ACC112 (cell line): ENCODE data around the gene ZDHHC11B.
"Not testable (repeated sequence)": the region's sequence is repeated elsewhere in the genome, so short reads cannot be mapped to it uniquely, and the experiment has no call there.

Experiments used
- H2AFZ ChIP-seq: fragments of 200-600 bp; sonication (generic); one replicate; pipeline ENCODE4 v1.6.0; 2017; ENCODE audit warnings: antibody characterized with exemption, low read length; ENCODE audit not compliant: unreplicated experiment
- H3K27ac ChIP-seq: fragments of 200-600 bp; sonication (generic); 2 replicates; pipeline ENCODE4 v1.5.1; 2014; ENCODE audit warnings: low read depth, mild to moderate bottlenecking, antibody characterized with exemption, low read length, moderate library complexity
- H3K27me3 ChIP-seq: fragments of 200-600 bp; sonication (generic); 2 replicates; pipeline ENCODE4 v1.6.1; 2014; ENCODE audit warnings: mild to moderate bottlenecking, antibody characterized with exemption, low read length, moderate library complexity, mixed read lengths; ENCODE audit not compliant: insufficient read depth
- H3K36me3 ChIP-seq: fragments of 200-600 bp; sonication (generic); 2 replicates; pipeline ENCODE4 v1.6.1; 2016; ENCODE audit warnings: mild to moderate bottlenecking, antibody characterized with exemption, low read length, moderate library complexity, mixed read lengths; ENCODE audit not compliant: insufficient read depth
- H3K4me1 ChIP-seq: fragments of 200-600 bp; sonication (generic); one replicate; pipeline ENCODE4 v1.6.1; 2016; ENCODE audit warnings: low read length, mixed read lengths; ENCODE audit not compliant: insufficient read depth, unreplicated experiment, control insufficient read depth
- H3K4me3 ChIP-seq: fragments of 200-600 bp; sonication (generic); 2 replicates; pipeline ENCODE4 v1.5.1; 2014; ENCODE audit warnings: mild to moderate bottlenecking, low read depth, low read length
- H3K79me2 ChIP-seq: fragments of 200-600 bp; sonication (generic); one replicate; pipeline ENCODE4 v1.6.0; 2016; ENCODE audit warnings: low read length; ENCODE audit not compliant: control insufficient read depth, unreplicated experiment, insufficient read depth

The ZDHHC11B gene

DNA sequence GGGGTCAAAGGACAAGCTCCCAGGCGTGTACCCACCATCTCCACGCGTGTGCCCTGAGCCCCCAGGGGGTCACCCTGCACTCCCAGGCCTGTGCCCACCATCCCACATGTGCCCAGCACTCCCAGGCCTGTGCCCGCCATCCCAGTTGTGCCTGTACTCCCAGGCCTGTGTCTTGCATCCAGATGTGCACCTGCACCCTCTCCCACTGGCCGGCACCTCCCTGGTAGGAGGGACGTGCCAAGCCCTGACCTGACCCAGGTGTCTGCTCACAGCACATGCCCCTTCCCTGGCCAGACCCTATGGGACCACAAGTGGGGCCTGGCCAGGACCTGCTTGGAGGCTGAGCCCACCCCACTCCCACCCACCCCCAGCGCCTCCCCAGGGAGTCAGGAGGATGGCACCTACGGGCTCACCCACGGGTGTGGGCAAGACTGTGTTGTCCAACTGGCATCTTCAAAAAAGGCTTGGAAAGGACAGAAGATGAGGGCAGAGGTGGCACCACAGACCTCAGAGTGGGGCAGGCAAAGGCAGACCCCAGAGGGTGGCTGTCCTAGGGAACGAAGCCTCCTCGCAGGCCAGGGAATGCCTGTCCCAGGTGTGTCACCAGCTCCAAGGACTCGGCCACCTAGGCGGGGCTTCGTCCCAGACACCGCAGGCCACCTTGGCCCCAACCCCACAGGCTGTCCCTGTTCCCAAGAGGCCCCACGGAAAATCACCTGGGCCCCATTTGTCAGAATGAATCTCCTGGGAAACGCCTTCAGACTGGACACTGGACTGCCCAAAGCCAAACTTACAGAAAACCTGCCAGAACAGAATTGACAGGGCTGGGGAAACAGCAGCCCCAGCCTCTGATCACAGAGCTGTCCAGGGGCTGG is 103.0 kb downstream of the ZDHHC11B start:
- H3K36me3 ChIP-seq, H3K27me3 ChIP-seq, H2AFZ ChIP-seq, H3K79me2 ChIP-seq, H3K4me1 ChIP-seq, H3K4me3 ChIP-seq, H3K27ac ChIP-seq: not testable (repeated sequence)

DNA sequence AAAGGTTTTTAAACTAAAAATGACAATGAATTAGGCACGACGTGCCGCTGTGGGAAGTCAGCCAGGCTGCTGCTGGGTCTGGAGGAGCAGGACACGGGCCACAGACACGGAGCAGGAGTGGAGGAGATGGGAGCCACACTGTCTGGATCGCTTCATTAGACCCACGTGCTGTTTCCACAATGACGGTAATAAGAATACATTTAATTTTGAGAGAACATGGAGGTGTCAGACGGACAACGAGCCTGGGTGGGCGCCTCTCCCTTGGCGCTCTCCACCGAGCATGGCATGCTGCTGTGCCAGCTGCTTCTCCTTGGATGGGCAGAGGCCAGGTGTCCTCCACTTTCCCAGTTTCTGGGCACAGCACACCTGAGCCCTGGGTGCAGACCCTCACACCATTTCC is 103.7 kb downstream of the ZDHHC11B start:
- not testable (repeated sequence) for H3K4me1 ChIP-seq, H3K4me3 ChIP-seq, H3K27ac ChIP-seq, H2AFZ ChIP-seq, H3K36me3 ChIP-seq, H3K27me3 ChIP-seq, H3K79me2 ChIP-seq

DNA sequence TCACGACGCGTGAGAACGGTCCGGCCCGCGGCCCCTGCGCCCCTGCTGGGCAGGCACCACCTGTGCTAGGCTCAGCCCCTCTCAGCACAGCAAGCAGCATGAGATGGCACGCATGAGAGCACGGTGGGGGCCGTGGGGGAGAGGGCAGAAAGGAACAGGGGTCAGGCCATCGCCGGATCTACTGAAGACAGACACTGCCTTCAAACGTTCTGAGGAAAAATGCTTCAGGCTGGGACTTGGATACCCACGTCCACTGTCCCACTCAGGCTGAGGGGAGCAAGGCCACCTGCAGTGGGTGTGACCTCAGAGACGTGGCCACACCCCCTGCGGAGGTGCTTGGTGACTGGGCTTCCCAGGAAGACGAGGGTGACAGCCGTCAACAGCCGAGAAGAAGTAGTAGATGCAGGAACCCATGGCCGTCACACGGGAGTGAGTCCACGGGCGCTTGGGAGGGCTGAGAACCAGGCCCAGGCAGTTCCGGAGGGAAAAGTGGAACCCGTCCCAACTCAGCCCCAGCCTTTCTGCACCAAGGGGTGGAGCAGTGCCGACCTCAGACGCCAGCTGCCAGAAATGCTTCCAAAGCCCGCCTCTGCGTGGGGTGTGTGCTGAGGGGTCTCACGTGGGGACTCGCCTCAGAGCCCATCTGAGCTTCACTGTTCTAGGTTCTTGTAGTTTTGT is 104.3 kb downstream of the ZDHHC11B start:
- H3K27me3 ChIP-seq, H3K36me3 ChIP-seq, H2AFZ ChIP-seq, H3K79me2 ChIP-seq, H3K4me1 ChIP-seq, H3K27ac ChIP-seq, H3K4me3 ChIP-seq: not testable (repeated sequence)

DNA sequence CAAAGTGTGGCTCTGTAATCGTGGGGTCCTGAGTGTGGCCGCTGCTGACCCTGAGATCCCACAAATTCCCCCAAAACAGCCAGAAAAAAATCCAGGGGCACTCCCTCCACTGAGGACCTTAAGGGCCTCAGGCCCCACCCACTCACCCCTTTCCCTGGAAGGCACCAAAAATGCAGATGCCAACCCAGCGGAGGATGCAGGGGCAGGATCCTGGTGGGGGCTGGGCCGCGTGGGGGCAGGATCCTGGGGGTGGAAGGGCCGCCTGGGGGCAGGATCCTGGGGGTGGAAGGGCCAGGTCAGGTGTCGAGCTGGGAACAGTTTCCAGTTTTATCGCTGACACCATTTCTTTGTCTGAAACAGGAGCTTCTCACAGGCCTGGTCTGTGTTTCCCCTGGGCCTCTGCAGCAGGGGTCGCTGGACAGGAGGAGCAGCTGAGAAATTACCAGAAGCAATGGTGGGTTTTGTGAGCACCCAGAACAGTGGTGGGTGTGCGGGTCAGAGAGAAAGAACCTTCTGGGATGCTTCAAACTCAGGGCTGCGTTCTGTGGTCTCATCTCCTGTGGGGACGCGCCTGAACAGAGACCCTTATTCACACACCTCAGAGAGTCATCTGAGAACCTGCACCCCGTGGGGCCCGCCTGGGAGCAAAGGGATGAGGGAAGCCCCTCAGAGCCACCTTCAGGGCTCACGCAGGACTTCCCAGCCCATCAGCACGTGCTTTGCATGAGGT is 105.2 kb downstream of the ZDHHC11B start:
- not testable (repeated sequence) for H3K79me2 ChIP-seq, H3K4me1 ChIP-seq

DNA sequence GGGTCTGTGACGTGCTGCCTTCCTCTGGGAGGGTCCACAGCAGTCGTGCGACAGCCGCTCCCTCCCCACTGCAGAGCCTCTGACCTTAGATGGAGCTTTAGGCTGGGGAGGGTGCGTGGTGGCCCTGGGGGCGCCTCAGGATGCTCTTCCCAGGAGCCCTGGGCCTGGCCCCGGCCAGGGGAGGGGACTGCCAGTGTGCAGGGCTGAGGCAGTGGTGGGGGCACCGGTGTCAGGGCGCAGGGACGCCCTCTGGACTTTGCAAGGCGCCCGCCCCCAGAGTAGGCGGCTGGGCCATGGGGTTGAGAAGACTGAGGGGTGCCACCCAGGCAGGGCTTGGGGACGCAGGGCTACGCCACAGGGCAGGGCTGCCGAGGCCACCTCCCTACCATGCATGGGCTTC is 106.0 kb downstream of the ZDHHC11B start:
- not testable (repeated sequence) for H3K4me3 ChIP-seq, H2AFZ ChIP-seq, H3K27ac ChIP-seq, H3K79me2 ChIP-seq, H3K4me1 ChIP-seq, H3K36me3 ChIP-seq
- H3K27me3 ChIP-seq = peaks cover 14% of the 10 kb centered on the region; the same call in 1 of the 2 replicates

More for the DNA sequence above, 105.2 kb downstream of the ZDHHC11B start:
- H3K27ac ChIP-seq, H2AFZ ChIP-seq, H3K36me3 ChIP-seq, H3K4me3 ChIP-seq, H3K27me3 ChIP-seq: not testable (repeated sequence)

DNA sequence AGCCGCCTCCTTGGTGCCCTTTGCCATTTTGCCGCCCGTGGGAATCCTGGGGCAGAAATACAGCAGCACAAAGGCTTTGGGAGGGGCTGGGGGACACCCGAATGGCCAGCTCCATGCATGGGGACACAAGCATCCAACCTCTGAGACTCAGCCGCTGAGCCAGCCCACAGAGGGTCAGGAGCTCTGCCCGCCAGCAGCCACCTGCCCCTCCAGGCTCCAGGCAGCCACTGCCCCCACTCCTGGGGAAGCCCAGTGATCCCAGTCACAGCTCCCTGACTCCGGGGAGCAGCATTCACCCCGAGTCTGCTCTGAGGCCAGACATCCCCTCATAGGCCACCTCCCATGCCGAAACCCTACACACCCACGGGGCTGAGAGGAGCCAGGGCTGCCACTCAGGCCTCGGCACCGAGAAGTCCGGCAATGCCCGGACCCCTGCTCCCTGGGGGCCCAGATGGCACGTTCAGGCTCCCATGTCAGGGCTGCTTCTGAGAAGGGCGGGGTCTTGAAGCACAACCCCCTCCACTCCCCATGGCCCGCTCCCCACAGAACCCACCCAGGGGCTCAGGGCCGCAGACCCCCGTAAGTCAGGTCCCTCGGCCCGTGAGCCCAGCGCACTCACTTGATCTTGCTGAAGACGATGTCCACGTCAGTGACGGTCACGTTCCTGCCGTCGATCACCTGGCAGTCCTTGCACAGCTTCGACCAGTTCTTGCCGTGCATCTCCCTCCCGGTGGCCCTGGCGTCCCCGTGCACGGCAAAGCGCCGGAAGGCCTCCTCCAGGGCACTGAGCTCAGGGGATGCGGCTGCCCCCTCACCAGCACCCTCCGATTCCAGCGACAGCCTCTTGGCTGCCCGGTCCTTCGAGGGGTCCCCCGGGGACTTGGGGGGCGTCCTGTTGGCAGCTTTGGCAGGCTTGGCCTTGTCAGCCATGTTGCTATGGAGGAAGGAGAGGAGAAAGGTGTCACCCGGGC is 107.1 kb downstream of the ZDHHC11B start:
- no peaks in the 10 kb centered on the region for H3K79me2 ChIP-seq
- H3K4me3 ChIP-seq = no peak overlapping the region
- H3K4me1 ChIP-seq = peaks cover 10% of the 10 kb centered on the region
- H3K36me3 ChIP-seq = no peaks in the 10 kb centered on the region
- peaks cover 17% of the 10 kb centered on the region; the same call in 1 of the 2 replicates for H3K27me3 ChIP-seq
- H2AFZ ChIP-seq = no peak overlapping the region
- no peak overlapping the region for H3K27ac ChIP-seq

DNA sequence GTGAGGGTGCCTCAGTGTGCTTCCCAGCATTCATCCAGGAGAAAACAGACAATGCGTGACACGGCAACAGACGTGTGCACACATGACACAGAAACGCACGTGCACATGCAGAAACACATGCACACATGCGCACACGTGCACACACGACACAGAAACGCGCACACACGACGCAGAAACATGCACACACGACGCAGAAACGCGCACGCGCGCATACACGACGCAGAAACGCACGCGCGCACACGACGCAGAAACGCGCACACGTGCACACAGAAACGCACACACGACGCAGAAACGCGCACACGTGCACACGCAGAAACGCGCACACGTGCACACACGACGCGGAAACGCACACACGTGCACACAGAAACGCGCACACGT is 107.8 kb downstream of the ZDHHC11B start:
- Histone ChIP-seq H3K36me3 (no peaks in the 10 kb centered on the region), H3K4me1 (peaks cover 17% of the 10 kb centered on the region), H3K4me3 (no peak overlapping the region), H3K79me2 (no peaks in the 10 kb centered on the region), H2AFZ (no peak overlapping the region), H3K27ac (no peak overlapping the region), H3K27me3 (peaks cover 17% of the 10 kb centered on the region; the same call in 1 of the 2 replicates)

DNA sequence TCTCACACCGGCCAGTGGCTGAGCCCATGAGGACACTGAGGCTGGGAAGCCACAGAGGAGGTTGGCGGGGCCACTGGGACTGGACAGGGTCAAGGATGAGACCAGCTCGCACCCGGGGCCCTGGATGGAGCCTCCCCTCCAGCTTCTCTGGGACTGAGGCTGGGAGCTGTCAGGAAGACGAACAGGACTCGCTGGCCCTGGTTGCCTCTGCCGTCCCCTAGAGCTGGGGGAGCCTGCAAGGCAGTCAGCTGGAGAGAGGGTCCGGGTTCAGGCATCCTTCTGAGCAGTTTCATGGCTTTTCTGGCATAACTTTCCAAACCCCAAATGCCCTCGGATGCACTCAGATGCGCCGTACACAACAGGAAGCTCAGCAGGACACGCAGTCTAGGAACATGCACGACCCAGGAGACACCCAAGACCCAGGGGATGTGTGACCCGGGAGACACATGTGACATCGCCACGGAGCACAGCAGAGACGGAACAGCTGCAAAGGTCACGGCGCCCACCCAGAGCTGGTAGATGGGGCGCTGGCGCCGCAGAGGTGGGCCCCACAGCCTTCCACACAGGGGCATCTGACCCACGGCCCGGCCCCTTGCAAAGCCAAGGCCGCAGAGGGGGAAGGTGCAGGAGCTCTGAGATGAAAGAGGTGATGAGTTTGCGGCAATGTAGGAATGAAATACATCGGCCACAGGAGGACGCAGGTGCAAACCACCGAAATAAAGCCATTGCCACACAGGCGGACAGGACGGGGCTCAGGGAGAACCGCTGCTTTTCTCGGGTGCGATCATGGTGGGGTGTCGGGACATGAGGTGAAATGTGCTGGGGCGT is 108.4 kb downstream of the ZDHHC11B start:
- H3K4me1 ChIP-seq = peaks cover 18% of the 10 kb centered on the region
- no peak overlapping the region for H3K4me3 ChIP-seq
- H3K36me3 ChIP-seq = no peaks in the 10 kb centered on the region
- no peak overlapping the region for H2AFZ ChIP-seq
- no peak overlapping the region for H3K27ac ChIP-seq
- no peaks in the 10 kb centered on the region for H3K79me2 ChIP-seq
- H3K27me3 ChIP-seq = peaks cover 17% of the 10 kb centered on the region; the same call in 1 of the 2 replicates

DNA sequence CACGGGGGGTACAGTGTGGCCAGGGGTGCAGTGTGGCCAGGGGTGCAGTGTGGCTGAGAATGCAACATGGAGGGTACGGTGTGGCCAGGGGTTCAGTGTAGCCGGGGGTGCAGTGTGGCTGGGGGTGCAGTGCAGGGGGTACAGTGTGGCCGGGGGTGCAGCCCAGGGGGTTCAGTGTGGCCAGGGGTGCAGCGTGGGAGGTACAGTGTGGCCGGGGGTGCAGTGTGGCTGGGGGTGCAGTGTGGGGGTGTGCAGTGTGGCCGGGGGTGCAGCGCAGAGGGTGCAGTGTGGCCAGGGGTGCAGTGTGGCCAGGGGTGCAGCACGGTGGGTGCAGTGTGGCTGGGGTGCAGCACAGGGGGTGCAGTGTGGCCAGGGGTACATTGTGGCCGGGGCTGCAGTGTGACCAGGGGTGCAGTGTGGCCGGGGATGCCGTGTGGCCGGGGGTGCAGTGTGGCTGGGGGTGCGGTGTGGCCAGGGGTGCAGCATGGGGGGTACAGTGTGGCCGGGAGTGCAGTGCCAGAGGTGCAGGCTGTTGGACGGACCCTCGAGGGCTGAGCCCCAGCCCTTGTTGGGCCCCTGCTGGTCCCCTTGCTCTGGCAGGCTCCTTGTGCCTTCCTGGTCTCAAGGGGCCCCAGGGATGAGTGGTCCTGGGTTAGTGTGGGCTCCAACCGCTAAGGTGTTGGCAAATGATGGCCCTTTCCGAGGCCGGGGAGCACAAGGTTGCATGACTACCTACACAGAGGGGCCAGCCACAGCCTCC is 109.2 kb downstream of the ZDHHC11B start:
- H3K79me2 ChIP-seq = no peaks in the 10 kb centered on the region

More for the DNA sequence above, 109.2 kb downstream of the ZDHHC11B start:
- Histone ChIP-seq H3K36me3 (no peaks in the 10 kb centered on the region), H3K4me3 (no peak overlapping the region), H2AFZ (no peak overlapping the region), H3K27me3 (peaks cover 17% of the 10 kb centered on the region; the same call in 1 of the 2 replicates), H3K4me1 (peaks cover 18% of the 10 kb centered on the region), H3K27ac (no peak overlapping the region)
